Endothelial cell of umbilical vein (primary cell): ENCODE data around the gene S100A1. TPM values are rescaled to one million over a fixed set of nuclear protein-coding genes. Genes with fewer than 3 reads are reported as not detected.

Experiments
- BruUV-seq: library from RNA; stranded (reverse); fragments of 400-500 nt; replicated peaks from 2 replicates; lab custom pipeline; 2021; lab: Mats Ljungman, UMichigan
- CTCF ChIA-PET: fragments of 300-600, 350-600 bp; sonication (Branson Sonifier 250); formaldehyde crosslinking; loops from one replicate; lab custom pipeline; 2021; ENCODE audit warnings: antibody characterized with exemption, inconsistent platforms; lab: Charles Lee
- POLR2A ChIA-PET: fragments of 300-600, 350-600 bp; sonication (Branson Sonifier 250); formaldehyde crosslinking; loops from one replicate; lab custom pipeline; 2021; ENCODE audit warnings: antibody characterized with exemption, inconsistent platforms; lab: Charles Lee
- DNase-seq: peaks from one replicate; pipeline ENCODE4 v3.0.0-alpha.2; 2011; ENCODE audit warnings: low read depth, low spot score
- FAIRE-seq: peaks from 2 replicates; lab custom pipeline; 2011; peaks lifted over from hg19 to GRCh38; lab: Jason Lieb, UNC
- H2AFZ ChIP-seq: 2 replicates; pipeline ENCODE4 v1.6.0; 2012; ENCODE audit warnings: low read depth, low read length, control low read depth, inconsistent platforms
- H3K27ac ChIP-seq: 2 replicates; pipeline ENCODE4 v1.5.1; 2011; ENCODE audit warnings: low read depth, mild to moderate bottlenecking, control low read depth, low read length, moderate library complexity; ENCODE audit not compliant: insufficient read depth
- H3K27me3 ChIP-seq, 2 experiments: 2 replicates each; pipeline versions ENCODE4 v1.6.0 to v1.6.1; 2011; ENCODE audit warnings: low read length in 2 of 2, mixed read lengths in 1 of 2; ENCODE audit not compliant: control insufficient read depth in 2 of 2, insufficient read depth in 2 of 2
- H3K36me3 ChIP-seq, 2 experiments: 2 replicates in 1 of 2; 3 replicates in 1 of 2; pipeline ENCODE4 v1.5.1; 2011; ENCODE audit warnings: low read length in 2 of 2, mild to moderate bottlenecking in 1 of 2, moderate library complexity in 1 of 2; ENCODE audit not compliant: control insufficient read depth in 2 of 2, insufficient read depth in 2 of 2; ENCODE audit errors: extremely low read depth in 1 of 2
- H3K4me1 ChIP-seq: 3 replicates; pipeline ENCODE4 v1.5.1; 2011; ENCODE audit warnings: mild to moderate bottlenecking, low read length; ENCODE audit not compliant: control insufficient read depth, insufficient read depth; ENCODE audit errors: extremely low read depth
- H3K4me2 ChIP-seq: 2 replicates; pipeline ENCODE4 v1.6.1; 2011; ENCODE audit warnings: low read length, control low read depth, mixed read lengths; ENCODE audit not compliant: insufficient read depth
- H3K4me3 ChIP-seq, 3 experiments: fragments of 200-600 bp in 1 of 3; sonication (generic), shearing (Covaris generic) in 1 of 3; replicated peaks in 1 of 3; 2 replicates each; pipeline ENCODE4 v1.5.1; 2011 to 2016; ENCODE audit warnings: control low read depth in 3 of 3, low read length in 3 of 3, mild to moderate bottlenecking in 2 of 3, inconsistent platforms in 1 of 3, low read depth in 1 of 3, moderate library complexity in 1 of 3; ENCODE audit not compliant: insufficient read depth in 1 of 3
- H3K79me2 ChIP-seq: 2 replicates; pipeline ENCODE4 v1.6.0; 2012; ENCODE audit warnings: low read length, inconsistent platforms; ENCODE audit not compliant: control insufficient read depth, insufficient read depth
- H3K9ac ChIP-seq: replicated peaks from 2 replicates; pipeline ENCODE3; 2011; ENCODE audit warnings: low read length, control low read depth; ENCODE audit not compliant: insufficient read depth; ENCODE audit errors: extremely low read depth
- H3K9me1 ChIP-seq: replicated peaks from 3 replicates; pipeline ENCODE4 v1.6.0; 2011; ENCODE audit warnings: mild to moderate bottlenecking, low read length; ENCODE audit not compliant: control insufficient read depth, insufficient read depth; ENCODE audit errors: extremely low read depth
- H3K9me3 ChIP-seq: replicated peaks from 2 replicates; pipeline ENCODE4 v1.5.1; 2012; ENCODE audit warnings: low read length, inconsistent platforms; ENCODE audit not compliant: control insufficient read depth, insufficient read depth
- H4K20me1 ChIP-seq: replicated peaks from 2 replicates; pipeline ENCODE3; 2011; ENCODE audit warnings: mild to moderate bottlenecking, low read length; ENCODE audit not compliant: control insufficient read depth, insufficient read depth; ENCODE audit errors: extremely low read depth
- CTCF ChIP-seq, 2 donors: IDR thresholded peaks; 1 replicate in 1 of 2; 2 replicates in 1 of 2; pipeline ENCODE4 v1.5.1; 2011; ENCODE audit warnings: low read length in 2 of 2, mild to moderate bottlenecking in 2 of 2, moderate library complexity in 2 of 2, control low read depth in 1 of 2, inconsistent platforms in 1 of 2, low read depth in 1 of 2; ENCODE audit not compliant: insufficient read depth in 1 of 2; ENCODE audit errors: extremely low read depth in 1 of 2
- EZH2 ChIP-seq: IDR thresholded peaks from 2 replicates; pipeline ENCODE4 v1.6.1; 2012; ENCODE audit warnings: borderline replicate concordance, low read depth, mild to moderate bottlenecking, moderate library complexity, low read length, inconsistent platforms; ENCODE audit not compliant: severe bottlenecking
- FOS ChIP-seq: IDR thresholded peaks from 2 replicates; pipeline ENCODE4 v1.6.1; 2011; ENCODE audit warnings: mild to moderate bottlenecking, low read length, moderate library complexity, borderline replicate concordance; ENCODE audit not compliant: insufficient read depth
- GATA2 ChIP-seq: IDR thresholded peaks from 2 replicates; pipeline ENCODE4 v1.7.0; 2011; ENCODE audit warnings: low read depth, mild to moderate bottlenecking, moderate library complexity, mixed read lengths, low read length; ENCODE audit not compliant: insufficient read length, insufficient read depth
- JUN ChIP-seq: IDR thresholded peaks from 2 replicates; pipeline ENCODE4 v1.6.1; 2011; ENCODE audit warnings: borderline replicate concordance, low read depth; ENCODE audit not compliant: insufficient read length, insufficient read depth
- MAX ChIP-seq: IDR thresholded peaks from 2 replicates; pipeline ENCODE4 v1.6.1; 2011; ENCODE audit not compliant: insufficient read depth, insufficient read length
- MYC ChIP-seq: IDR thresholded peaks from one replicate; pipeline ENCODE4 v1.6.1; 2011; ENCODE audit warnings: mild to moderate bottlenecking, low read depth, low read length
- POLR2A ChIP-seq: IDR thresholded peaks from 2 replicates; pipeline ENCODE4 v1.6.1; 2012; ENCODE audit warnings: low read depth, mild to moderate bottlenecking, control low read depth, low read length
- POLR2AphosphoS5 ChIP-seq: IDR thresholded peaks from 2 replicates; pipeline ENCODE4 v1.6.1; 2012; ENCODE audit warnings: low read depth, mild to moderate bottlenecking, control low read depth, low read length, moderate library complexity; ENCODE audit not compliant: insufficient read depth
- dilution Hi-C: fragments of 300-500 bp; cut with MboI; formaldehyde crosslinking; loops from one replicate; pipeline ENCODE4 v1.15.0; 2019; ENCODE audit warnings: low sequenced_read_pairs; ENCODE audit not compliant: extremely low pct_ligation_motif_present
- intact Hi-C: fragments of 100-400 bp; cut with micrococcal nuclease; formaldehyde crosslinking; loops from one replicate; pipeline ENCODE4 v1.10.0; 2022
- polyA plus RNA-seq, 4 experiments: library from polyadenylated mRNA; depleted of rRNA in 3 of 4; stranded (reverse) in 3 of 4; unstranded in 1 of 4; fragments of >200 nt; gene quantifications; 2 replicates each; pipeline versions ENCODE4 v1.2.1 to v1.2.3, GENCODE V29; 2011 to 2012; ENCODE audit warnings: missing spikeins in 1 of 4
- total RNA-seq: library from RNA; stranded (reverse); gene quantifications from 2 replicates; pipeline ENCODE4 v1.2.3, GENCODE V29; 2021

S100A1 gene
- total and polyA plus RNA-seq, 2 donors (not counting 3 experiments of a cell fraction or from before 2014, with no cell fraction given), result not detected

DNA sequence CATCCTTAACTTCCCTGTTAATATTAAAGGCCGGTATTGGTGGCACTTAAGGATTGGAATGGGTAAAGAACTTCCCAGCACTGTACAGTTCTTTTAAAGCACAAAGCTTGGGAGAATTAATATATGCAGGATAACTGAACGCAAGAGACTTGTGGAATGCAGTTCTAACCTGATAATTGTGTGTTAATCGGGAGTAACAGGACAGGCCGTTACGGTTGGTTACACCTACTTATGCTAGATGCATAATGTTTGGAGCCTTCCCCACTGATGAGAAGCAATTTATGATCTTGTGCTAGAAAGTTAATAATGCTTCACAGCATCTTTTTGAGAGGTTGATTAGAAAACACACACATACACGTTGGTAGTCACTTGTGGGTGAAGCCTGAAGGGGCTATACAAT, 12.6 kb downstream of the S100A1 start:
- Histone ChIP-seq H3K4me3 (no peak overlapping the region), H3K36me3 (peaks cover 47 to 57% of the 10 kb centered on the region in 2 experiments), H4K20me1 (peaks cover 2% of the 10 kb centered on the region), H3K9me3 (no peaks in the 10 kb centered on the region), H2AFZ (no peak overlapping the region), H3K27me3 (no peaks in the 10 kb centered on the region), H3K4me2 (no peak overlapping the region), H3K79me2 (peaks cover 40% of the 10 kb centered on the region), H3K4me1 (no peaks in the 10 kb centered on the region), H3K9ac (no peak overlapping the region), H3K27ac (no peak overlapping the region), H3K9me1 (no peaks in the 10 kb centered on the region)
- no TSS peak for BruUV-seq
- intact Hi-C loops (no loop called here), dilution Hi-C loops (no loop called here)
- POLR2A ChIA-PET, result no interaction called here
- CTCF ChIA-PET, result interaction anchor here (2.7 kb wide), 1 partner anchor 68 kb away, joined by 12 read pairs; no protein-coding TSS in a partner anchor
- no peak for DNase-seq
- FAIRE-seq, result no peak
- TF ChIP-seq FOS, result no peak
- TF ChIP-seq CTCF (IDR thresholded peaks at IDR 0.05; ENCODE audit: extremely low read depth in 1 of 2, insufficient read depth in 1 of 2, low read depth in 1 of 2, low read length in 2 of 2), result no peak
- TF ChIP-seq MAX, result no peak
- no peak for TF ChIP-seq POLR2A
- no peak for TF ChIP-seq EZH2
- no peak for TF ChIP-seq JUN
- TF ChIP-seq POLR2AphosphoS5, result no peak
- TF ChIP-seq GATA2, result no peak
- no peak for TF ChIP-seq MYC
